Endothelial cell of umbilical vein (primary cell): Measurements from ENCODE around the gene BTBD8. TPM values are rescaled to one million over a fixed set of nuclear protein-coding genes. Genes with fewer than 3 reads are reported as not detected.

Experiments
- BruUV-seq: library from RNA; stranded (reverse); fragments of 400-500 nt; replicated peaks from 2 replicates; lab custom pipeline; 2021; lab: Mats Ljungman, UMichigan
- CTCF ChIA-PET: fragments of 300-600, 350-600 bp; sonication (Branson Sonifier 250); formaldehyde crosslinking; loops from one replicate; lab custom pipeline; 2021; ENCODE audit warnings: antibody characterized with exemption, inconsistent platforms; lab: Charles Lee
- POLR2A ChIA-PET: fragments of 300-600, 350-600 bp; sonication (Branson Sonifier 250); formaldehyde crosslinking; loops from one replicate; lab custom pipeline; 2021; ENCODE audit warnings: antibody characterized with exemption, inconsistent platforms; lab: Charles Lee
- DNase-seq: peaks from one replicate; pipeline ENCODE4 v3.0.0-alpha.2; 2011; ENCODE audit warnings: low read depth, low spot score
- FAIRE-seq: peaks from 2 replicates; lab custom pipeline; 2011; peaks lifted over from hg19 to GRCh38; lab: Jason Lieb, UNC
- H2AFZ ChIP-seq: 2 replicates; pipeline ENCODE4 v1.6.0; 2012; ENCODE audit warnings: low read depth, low read length, control low read depth, inconsistent platforms
- H3K27ac ChIP-seq: 2 replicates; pipeline ENCODE4 v1.5.1; 2011; ENCODE audit warnings: low read depth, mild to moderate bottlenecking, control low read depth, low read length, moderate library complexity; ENCODE audit not compliant: insufficient read depth
- H3K27me3 ChIP-seq, 2 experiments: 2 replicates each; pipeline versions ENCODE4 v1.6.0 to v1.6.1; 2011; ENCODE audit warnings: low read length in 2 of 2, mixed read lengths in 1 of 2; ENCODE audit not compliant: control insufficient read depth in 2 of 2, insufficient read depth in 2 of 2
- H3K36me3 ChIP-seq, 2 experiments: 2 replicates in 1 of 2; 3 replicates in 1 of 2; pipeline ENCODE4 v1.5.1; 2011; ENCODE audit warnings: low read length in 2 of 2, mild to moderate bottlenecking in 1 of 2, moderate library complexity in 1 of 2; ENCODE audit not compliant: control insufficient read depth in 2 of 2, insufficient read depth in 2 of 2; ENCODE audit errors: extremely low read depth in 1 of 2
- H3K4me1 ChIP-seq: 3 replicates; pipeline ENCODE4 v1.5.1; 2011; ENCODE audit warnings: mild to moderate bottlenecking, low read length; ENCODE audit not compliant: control insufficient read depth, insufficient read depth; ENCODE audit errors: extremely low read depth
- H3K4me2 ChIP-seq: 2 replicates; pipeline ENCODE4 v1.6.1; 2011; ENCODE audit warnings: low read length, control low read depth, mixed read lengths; ENCODE audit not compliant: insufficient read depth
- H3K4me3 ChIP-seq, 3 experiments: fragments of 200-600 bp in 1 of 3; sonication (generic), shearing (Covaris generic) in 1 of 3; replicated peaks in 1 of 3; 2 replicates each; pipeline ENCODE4 v1.5.1; 2011 to 2016; ENCODE audit warnings: control low read depth in 3 of 3, low read length in 3 of 3, mild to moderate bottlenecking in 2 of 3, inconsistent platforms in 1 of 3, low read depth in 1 of 3, moderate library complexity in 1 of 3; ENCODE audit not compliant: insufficient read depth in 1 of 3
- H3K79me2 ChIP-seq: 2 replicates; pipeline ENCODE4 v1.6.0; 2012; ENCODE audit warnings: low read length, inconsistent platforms; ENCODE audit not compliant: control insufficient read depth, insufficient read depth
- H3K9ac ChIP-seq: replicated peaks from 2 replicates; pipeline ENCODE3; 2011; ENCODE audit warnings: low read length, control low read depth; ENCODE audit not compliant: insufficient read depth; ENCODE audit errors: extremely low read depth
- H3K9me1 ChIP-seq: replicated peaks from 3 replicates; pipeline ENCODE4 v1.6.0; 2011; ENCODE audit warnings: mild to moderate bottlenecking, low read length; ENCODE audit not compliant: control insufficient read depth, insufficient read depth; ENCODE audit errors: extremely low read depth
- H3K9me3 ChIP-seq: replicated peaks from 2 replicates; pipeline ENCODE4 v1.5.1; 2012; ENCODE audit warnings: low read length, inconsistent platforms; ENCODE audit not compliant: control insufficient read depth, insufficient read depth
- H4K20me1 ChIP-seq: replicated peaks from 2 replicates; pipeline ENCODE3; 2011; ENCODE audit warnings: mild to moderate bottlenecking, low read length; ENCODE audit not compliant: control insufficient read depth, insufficient read depth; ENCODE audit errors: extremely low read depth
- CTCF ChIP-seq, 2 donors: IDR thresholded peaks; 1 replicate in 1 of 2; 2 replicates in 1 of 2; pipeline ENCODE4 v1.5.1; 2011; ENCODE audit warnings: low read length in 2 of 2, mild to moderate bottlenecking in 2 of 2, moderate library complexity in 2 of 2, control low read depth in 1 of 2, inconsistent platforms in 1 of 2, low read depth in 1 of 2; ENCODE audit not compliant: insufficient read depth in 1 of 2; ENCODE audit errors: extremely low read depth in 1 of 2
- EZH2 ChIP-seq: IDR thresholded peaks from 2 replicates; pipeline ENCODE4 v1.6.1; 2012; ENCODE audit warnings: borderline replicate concordance, low read depth, mild to moderate bottlenecking, moderate library complexity, low read length, inconsistent platforms; ENCODE audit not compliant: severe bottlenecking
- FOS ChIP-seq: IDR thresholded peaks from 2 replicates; pipeline ENCODE4 v1.6.1; 2011; ENCODE audit warnings: mild to moderate bottlenecking, low read length, moderate library complexity, borderline replicate concordance; ENCODE audit not compliant: insufficient read depth
- GATA2 ChIP-seq: IDR thresholded peaks from 2 replicates; pipeline ENCODE4 v1.7.0; 2011; ENCODE audit warnings: low read depth, mild to moderate bottlenecking, moderate library complexity, mixed read lengths, low read length; ENCODE audit not compliant: insufficient read length, insufficient read depth
- JUN ChIP-seq: IDR thresholded peaks from 2 replicates; pipeline ENCODE4 v1.6.1; 2011; ENCODE audit warnings: borderline replicate concordance, low read depth; ENCODE audit not compliant: insufficient read length, insufficient read depth
- MAX ChIP-seq: IDR thresholded peaks from 2 replicates; pipeline ENCODE4 v1.6.1; 2011; ENCODE audit not compliant: insufficient read depth, insufficient read length
- MYC ChIP-seq: IDR thresholded peaks from one replicate; pipeline ENCODE4 v1.6.1; 2011; ENCODE audit warnings: mild to moderate bottlenecking, low read depth, low read length
- POLR2A ChIP-seq: IDR thresholded peaks from 2 replicates; pipeline ENCODE4 v1.6.1; 2012; ENCODE audit warnings: low read depth, mild to moderate bottlenecking, control low read depth, low read length
- POLR2AphosphoS5 ChIP-seq: IDR thresholded peaks from 2 replicates; pipeline ENCODE4 v1.6.1; 2012; ENCODE audit warnings: low read depth, mild to moderate bottlenecking, control low read depth, low read length, moderate library complexity; ENCODE audit not compliant: insufficient read depth
- dilution Hi-C: fragments of 300-500 bp; cut with MboI; formaldehyde crosslinking; loops from one replicate; pipeline ENCODE4 v1.15.0; 2019; ENCODE audit warnings: low sequenced_read_pairs; ENCODE audit not compliant: extremely low pct_ligation_motif_present
- intact Hi-C: fragments of 100-400 bp; cut with micrococcal nuclease; formaldehyde crosslinking; loops from one replicate; pipeline ENCODE4 v1.10.0; 2022
- polyA plus RNA-seq, 4 experiments: library from polyadenylated mRNA; depleted of rRNA in 3 of 4; stranded (reverse) in 3 of 4; unstranded in 1 of 4; fragments of >200 nt; gene quantifications; 2 replicates each; pipeline versions ENCODE4 v1.2.1 to v1.2.3, GENCODE V29; 2011 to 2012; ENCODE audit warnings: missing spikeins in 1 of 4
- total RNA-seq: library from RNA; stranded (reverse); gene quantifications from 2 replicates; pipeline ENCODE4 v1.2.3, GENCODE V29; 2021

Gene BTBD8
- total and polyA plus RNA-seq, 2 donors (not counting 3 experiments of a cell fraction or from before 2014, with no cell fraction given): 0.36 to 1.7 TPM

- CTCF ChIA-PET: interaction anchor here (0.7 to 1.5 kb wide), 2 partner anchors 68 to 552 kb away, joined by 3 read pairs; no protein-coding TSS in a partner anchor
- Histone ChIP-seq H4K20me1 (no peaks in the 10 kb centered on the region), H3K9me3 (no peaks in the 10 kb centered on the region), H3K36me3 (no peaks in the 10 kb centered on the region), H3K27ac (no peak overlapping the region), H3K4me2 (no peak overlapping the region), H3K9ac (no peak overlapping the region), H3K9me1 (no peaks in the 10 kb centered on the region), H3K79me2 (no peaks in the 10 kb centered on the region), H3K4me1 (no peaks in the 10 kb centered on the region), H3K4me3 (no peak overlapping the region), H2AFZ (no peak overlapping the region), H3K27me3 (no peaks in the 10 kb centered on the region)
- dilution Hi-C loops (no loop called here), intact Hi-C loops (no loop called here)
- no peak for TF ChIP-seq JUN
- TF ChIP-seq POLR2A: no peak
- TF ChIP-seq MAX: no peak
- no peak for FAIRE-seq
- POLR2A ChIA-PET: no interaction called here
- no peak for DNase-seq
- BruUV-seq: no TSS peak
Measured at GRCh38 chr1:92065042-92065441, 15.1 kb upstream of the BTBD8 start.

- no peak for FAIRE-seq
- dilution Hi-C loops: no loop called here
Measured at GRCh38 chr1:92066321-92066720, 13.8 kb upstream of the BTBD8 start.

More at GRCh38 chr1:92066321-92066720, 13.8 kb upstream of the BTBD8 start:
- Histone ChIP-seq H3K27ac (no peak overlapping the region), H3K9me1 (no peaks in the 10 kb centered on the region), H3K4me2 (no peak overlapping the region), H2AFZ (no peak overlapping the region), H3K9me3 (no peaks in the 10 kb centered on the region), H3K4me3 (no peak overlapping the region), H3K27me3 (no peaks in the 10 kb centered on the region), H4K20me1 (no peaks in the 10 kb centered on the region), H3K9ac (no peak overlapping the region), H3K4me1 (no peaks in the 10 kb centered on the region), H3K36me3 (no peaks in the 10 kb centered on the region), H3K79me2 (no peaks in the 10 kb centered on the region)
- ChIA-PET POLR2A (no interaction called here), CTCF (no interaction called here)
- intact Hi-C loops: no loop called here
- TF ChIP-seq MAX: no peak
- no peak for TF ChIP-seq EZH2
- TF ChIP-seq JUN: no peak
- TF ChIP-seq GATA2: no peak
- TF ChIP-seq POLR2AphosphoS5: no peak
- no peak for TF ChIP-seq POLR2A
- TF ChIP-seq FOS: no peak
- no peak for TF ChIP-seq MYC
- no peak for TF ChIP-seq CTCF (IDR thresholded peaks at IDR 0.05; ENCODE audit: extremely low read depth in 1 of 2, insufficient read depth in 1 of 2, low read depth in 1 of 2, low read length in 2 of 2)
- no peak for DNase-seq
- BruUV-seq: no TSS peak
